NCI-H1930 (cell line): ENCODE results near the gene SUGP1.
"Not testable (repeated sequence)": the region's sequence is repeated elsewhere in the genome, so short reads cannot be mapped to it uniquely, and the experiment has no call there.

Experiments used
- DNase-seq, 2 experiments: peaks; one replicate each; lab custom pipeline; 2025; lab: John Stamatoyannopoulos, UW

SUGP1 gene, protein sequence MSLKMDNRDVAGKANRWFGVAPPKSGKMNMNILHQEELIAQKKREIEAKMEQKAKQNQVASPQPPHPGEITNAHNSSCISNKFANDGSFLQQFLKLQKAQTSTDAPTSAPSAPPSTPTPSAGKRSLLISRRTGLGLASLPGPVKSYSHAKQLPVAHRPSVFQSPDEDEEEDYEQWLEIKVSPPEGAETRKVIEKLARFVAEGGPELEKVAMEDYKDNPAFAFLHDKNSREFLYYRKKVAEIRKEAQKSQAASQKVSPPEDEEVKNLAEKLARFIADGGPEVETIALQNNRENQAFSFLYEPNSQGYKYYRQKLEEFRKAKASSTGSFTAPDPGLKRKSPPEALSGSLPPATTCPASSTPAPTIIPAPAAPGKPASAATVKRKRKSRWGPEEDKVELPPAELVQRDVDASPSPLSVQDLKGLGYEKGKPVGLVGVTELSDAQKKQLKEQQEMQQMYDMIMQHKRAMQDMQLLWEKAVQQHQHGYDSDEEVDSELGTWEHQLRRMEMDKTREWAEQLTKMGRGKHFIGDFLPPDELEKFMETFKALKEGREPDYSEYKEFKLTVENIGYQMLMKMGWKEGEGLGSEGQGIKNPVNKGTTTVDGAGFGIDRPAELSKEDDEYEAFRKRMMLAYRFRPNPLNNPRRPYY

DNA sequence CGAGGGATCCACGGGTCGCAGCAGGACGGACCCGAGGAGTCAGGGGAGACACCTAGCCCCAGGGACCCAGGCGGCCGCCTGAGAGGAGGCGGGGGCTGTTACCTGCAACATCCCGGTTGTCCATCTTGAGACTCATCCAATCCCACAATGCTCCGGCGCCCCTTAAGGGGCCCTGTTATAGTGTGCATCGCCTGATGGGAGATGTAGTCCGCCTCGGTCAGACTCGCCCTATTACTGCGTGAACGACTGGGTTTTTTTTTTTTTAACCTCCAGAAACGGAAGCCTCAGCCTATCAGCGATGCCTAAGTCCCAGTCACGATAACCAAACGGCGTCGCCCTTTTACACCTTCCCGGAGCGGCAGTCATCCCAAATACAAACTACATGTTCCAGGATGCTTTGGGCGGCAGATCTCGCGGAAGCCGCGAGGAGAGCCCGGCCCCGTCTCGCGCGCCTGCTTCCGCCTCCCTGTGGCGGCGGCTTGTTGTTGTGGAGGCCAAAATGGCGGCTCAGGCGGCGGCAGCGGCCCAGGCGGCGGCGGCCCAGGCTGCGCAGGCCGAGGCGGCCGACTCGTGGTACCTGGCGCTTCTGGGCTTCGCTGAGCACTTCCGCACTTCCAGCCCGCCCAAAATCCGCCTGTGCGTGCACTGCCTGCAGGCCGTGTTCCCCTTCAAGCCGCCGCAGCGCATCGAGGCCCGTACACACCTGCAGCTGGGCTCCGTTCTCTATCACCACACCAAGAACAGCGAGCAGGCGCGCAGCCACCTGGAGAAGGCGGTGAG is at the start of gene SUGP1, which contains the start of gene MAU2:
Gene SUGP1 (minus strand): TSS at position 149 of the 780 bp plus-strand sequence. CDS start 13 bp downstream, at position 136.
Gene MAU2 (plus strand): TSS at position 469 of the 780 bp plus-strand sequence. CDS start 31 bp downstream, at position 500.
- DNase-seq = peak; percentile 77 to 84

DNA sequence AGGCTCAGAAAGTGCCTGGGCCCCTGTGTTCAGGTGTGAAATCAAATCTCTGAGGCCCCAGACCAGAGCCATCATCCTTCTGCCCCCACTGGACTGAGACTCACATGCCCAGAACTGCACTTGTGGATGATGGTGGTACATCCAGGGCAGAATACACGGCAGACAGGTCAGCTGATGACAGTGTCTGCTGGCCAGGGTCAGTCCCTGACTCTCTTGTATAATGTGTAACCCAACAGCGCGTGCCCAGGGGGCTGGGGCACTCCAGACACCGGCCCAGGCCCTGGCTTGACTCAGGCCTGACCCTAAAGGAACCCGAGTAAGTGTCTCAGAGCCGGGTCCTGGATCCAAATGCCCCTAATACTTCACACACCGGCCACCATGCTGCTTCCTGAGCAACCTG is 47.8 kb upstream of the SUGP1 start:
- DNase-seq = no peak

DNA sequence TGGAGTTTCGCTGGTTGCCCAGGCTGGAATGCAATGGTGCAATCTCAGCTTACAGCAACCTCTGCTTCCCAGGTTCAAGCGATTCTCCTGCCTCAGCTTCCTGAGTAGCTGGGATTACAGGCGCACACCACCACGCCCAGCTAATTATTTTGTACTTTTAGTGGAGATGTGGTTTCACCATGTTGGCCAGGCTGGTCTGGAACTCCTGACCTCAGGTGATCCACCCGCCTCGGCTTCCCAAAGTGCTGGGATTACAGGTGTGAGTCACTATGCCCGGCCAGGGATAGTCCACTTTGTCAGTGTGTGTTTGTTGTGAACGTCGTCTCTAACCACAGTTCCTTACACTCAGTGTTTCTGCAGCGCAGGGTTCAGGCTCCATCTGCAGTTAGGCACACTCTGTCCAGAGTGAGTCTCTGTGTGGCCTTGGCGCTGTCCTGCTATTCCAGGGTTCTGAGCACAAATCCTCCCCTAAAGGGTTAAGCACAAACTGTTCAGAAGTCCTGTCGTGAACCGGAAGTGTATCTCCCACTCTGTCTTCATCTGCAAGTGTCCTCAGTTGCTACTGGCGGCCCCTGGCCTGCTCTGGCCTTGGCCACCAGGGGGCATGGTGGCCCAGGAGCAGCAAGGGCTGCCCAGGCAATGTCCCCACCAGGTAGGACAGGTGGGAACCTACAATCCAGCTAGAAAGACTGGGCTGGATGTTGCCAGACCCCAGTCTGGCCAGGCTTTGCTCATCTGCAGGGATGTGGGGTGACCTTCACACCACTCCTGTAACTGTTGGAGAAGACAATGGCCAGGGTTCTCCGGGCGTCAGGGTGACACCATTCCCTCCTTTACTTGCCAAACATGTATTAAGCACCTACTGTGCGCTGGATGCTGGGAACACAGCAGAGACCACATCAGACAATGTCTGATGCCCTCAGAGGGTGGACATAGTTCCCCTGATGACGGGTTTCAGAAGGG is 46.4 kb upstream of the SUGP1 start:
- DNase-seq = peak; percentile 4 to 17

DNA sequence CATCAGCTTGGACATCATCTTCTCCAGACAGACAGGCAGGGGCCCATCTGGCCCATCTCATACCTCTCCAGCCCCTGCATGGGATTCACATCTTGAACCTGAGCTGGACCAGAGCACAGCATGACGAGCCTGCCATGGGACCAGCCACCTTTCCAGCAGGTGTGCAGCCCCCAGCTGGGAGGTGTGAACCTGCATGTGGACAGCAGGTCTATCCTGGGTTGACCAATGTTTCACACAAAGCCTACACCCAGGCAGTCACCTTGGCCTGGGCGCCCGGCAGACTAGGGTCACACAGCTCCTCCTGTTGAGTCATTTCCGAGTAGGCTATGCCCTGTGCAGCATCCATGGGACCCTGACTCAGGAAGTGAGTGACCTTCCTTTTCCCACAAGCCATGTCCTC is 41.8 kb upstream of the SUGP1 start:
- DNase-seq = no peak

DNA sequence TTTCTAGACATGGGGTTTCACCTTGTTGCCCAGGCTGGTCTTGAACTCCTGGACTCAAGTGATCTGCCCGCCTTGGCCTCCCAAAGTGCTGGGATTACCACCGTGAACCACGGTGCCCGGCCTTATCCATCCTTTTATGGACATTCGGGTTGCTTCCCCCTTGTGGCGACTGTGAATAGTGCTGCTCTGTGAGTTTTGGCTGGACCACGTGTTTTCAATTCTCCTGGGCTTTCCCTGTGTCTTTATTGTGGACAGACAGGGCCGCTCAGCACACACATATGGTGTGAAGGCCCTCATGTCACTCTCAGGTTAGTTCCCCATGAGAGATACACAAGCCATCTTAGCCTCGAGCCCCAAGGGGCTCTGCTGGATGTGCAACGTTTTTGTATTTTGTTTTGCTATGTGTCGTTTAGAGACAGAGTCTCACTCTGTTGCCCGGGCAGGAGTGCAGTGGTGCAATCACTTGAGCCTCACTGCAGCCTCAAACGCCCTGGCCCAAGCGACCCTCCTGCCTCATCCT is 40.8 kb upstream of the SUGP1 start:
- DNase-seq = peak; percentile 64 to 67

DNA sequence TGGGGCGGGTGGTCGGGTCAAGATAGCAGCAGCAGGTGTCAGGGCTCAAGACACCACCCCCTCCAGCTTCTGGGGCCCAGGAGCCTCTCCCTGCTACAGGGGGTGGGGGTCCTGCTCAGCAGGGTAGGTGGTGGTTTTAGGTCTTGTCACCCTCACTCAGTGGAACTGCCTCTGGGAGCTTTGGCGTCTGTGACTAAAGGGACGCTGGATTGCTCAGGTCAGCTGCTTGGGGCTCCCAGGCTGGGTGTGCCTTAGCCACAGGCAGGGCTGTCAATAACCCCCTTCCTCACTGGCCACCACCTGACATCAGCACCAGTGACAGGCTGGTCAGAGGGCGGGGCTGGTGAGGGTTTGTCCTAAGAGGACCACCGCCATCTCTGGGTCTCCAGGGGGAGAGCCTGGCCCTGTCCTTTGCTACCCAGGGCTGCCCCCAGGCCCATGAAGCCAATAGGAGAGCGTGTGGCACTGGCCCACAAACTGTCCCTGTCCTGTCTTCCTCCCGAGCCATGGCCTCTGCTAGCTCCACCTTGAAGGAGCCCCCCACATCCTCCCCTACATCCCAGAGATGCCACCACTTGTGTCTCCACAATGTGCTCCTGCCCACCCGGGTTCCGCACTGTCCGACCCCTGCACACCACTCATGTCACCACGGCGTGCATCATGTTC is 36.7 kb upstream of the SUGP1 start:
- DNase-seq = no peak

DNA sequence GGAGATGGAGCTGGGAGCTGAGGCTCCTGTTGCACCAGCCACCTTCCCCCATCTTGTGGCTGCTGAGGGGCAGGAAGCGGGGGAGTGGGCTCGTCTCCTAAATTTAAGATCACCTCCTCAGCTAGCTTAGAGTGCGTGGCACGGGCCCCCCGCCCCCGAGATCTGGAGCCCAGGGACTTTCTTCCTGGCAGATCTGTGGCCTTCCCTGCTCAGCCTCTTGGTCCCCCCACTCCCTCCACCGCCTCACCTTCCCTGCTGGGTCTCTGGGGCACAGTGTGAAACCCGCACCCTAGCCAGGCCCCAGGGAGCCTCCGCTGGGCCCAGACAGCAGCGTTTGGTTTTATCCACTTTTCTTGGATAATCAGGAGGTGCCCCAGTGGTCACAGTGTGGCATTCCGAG is 36.2 kb upstream of the SUGP1 start:
- no peak for DNase-seq

DNA sequence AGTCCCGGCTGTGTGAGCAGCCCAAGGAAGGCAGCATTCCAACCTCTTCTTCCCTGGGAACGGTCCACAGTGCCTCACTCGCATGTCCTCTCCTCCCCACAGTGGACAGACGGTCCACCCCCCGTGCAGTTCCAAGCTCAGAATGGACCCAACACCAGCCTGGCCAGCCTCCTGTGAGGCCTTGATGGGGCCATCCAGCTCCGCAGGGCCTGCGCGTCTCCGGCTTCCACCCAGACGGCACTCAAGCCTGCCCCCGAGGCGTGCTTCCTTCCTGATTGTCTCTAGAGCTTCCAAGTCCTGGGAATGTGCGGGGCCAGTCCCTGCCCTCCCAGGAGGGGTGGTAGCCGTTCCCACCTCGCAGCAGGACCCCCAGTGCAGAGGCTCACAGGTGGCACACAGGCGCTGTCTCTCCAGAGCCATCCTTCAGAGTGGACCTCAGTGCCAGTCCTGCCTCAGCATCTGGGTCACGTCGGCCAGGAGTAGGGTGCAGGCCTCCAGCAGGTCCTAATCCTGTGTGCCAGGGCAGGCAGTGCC is 35.4 kb upstream of the SUGP1 start:
- no peak for DNase-seq

DNA sequence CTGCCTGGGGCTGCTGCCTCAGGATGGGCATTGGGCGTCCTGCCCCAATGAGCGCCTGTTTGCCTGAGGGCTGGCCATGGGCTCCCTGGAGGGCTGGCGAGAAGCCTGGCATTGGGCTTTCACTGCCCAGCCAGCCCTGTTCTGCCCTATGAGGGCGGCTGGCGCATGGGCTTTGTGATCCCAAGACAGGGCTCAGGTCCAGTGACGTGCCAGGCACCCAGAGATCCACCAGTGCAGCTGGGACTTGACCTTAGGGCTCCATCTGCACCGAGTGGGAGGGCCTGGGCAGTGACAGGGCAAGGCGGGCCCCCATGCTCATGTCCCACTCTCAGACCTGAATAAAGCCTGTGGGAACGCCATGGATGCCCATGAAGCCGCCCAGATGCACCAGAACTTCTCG is 34.6 kb upstream of the SUGP1 start:
- no peak for DNase-seq

DNA sequence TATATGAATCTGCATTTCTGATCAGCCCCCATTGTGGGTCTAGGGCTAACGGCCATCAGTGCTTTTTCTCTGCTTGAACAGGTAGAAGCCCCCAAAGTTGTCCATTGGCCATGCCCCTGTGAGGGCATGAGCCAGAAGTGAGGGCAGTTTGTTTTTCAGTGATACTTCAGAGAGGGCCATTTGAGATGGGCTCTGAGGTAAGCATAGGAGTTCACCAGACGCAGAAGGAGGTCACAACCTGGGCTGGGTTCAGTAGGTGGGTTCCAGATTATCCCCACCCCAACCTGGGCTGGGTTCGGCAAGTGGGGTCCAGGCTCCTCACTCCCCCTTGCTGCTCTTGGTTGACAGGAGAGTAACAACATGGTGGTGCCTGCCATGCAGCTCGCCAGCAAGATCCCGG is 33.7 kb upstream of the SUGP1 start:
- no peak for DNase-seq

DNA sequence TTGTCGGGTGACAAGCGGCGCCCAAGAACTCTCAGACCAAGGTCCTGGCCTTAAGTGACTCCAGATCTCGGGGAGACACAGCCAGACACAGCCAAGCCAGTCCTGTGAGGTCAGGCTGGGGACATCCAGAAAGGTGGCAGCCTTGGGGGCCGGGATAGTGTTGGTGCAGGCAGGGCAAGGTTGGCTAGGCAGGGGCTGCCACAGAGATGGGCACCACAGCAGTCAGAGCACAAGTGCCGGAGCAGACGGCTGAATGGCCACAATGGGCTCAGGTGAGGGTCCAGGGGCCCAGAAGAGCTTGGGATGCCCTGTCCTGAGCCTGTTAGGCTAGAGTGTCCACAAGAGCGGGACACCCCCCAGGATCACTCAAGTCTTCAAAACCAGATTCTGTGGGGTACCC is 32.5 kb upstream of the SUGP1 start:
- DNase-seq = no peak

DNA sequence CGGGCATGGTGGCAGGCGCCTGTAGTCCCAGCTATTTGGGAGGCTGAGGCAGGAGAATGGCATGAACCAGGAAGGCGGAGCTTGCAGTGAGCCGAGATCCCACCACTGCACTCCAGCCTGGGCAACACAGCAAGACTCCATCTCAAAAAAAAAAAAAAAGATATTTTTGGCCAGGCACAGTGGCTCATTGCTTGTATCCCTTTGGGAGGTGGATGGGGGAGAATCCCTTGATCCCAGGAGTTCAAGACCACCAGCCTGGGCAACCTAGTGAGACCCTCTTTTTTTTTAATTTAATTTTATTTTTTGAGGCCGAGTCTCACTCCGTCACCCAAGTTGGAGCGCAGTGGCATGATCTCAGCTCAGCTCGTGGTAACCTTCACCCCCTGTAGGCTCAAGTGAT is 30.4 kb upstream of the SUGP1 start:
- not testable (repeated sequence) for DNase-seq

DNA sequence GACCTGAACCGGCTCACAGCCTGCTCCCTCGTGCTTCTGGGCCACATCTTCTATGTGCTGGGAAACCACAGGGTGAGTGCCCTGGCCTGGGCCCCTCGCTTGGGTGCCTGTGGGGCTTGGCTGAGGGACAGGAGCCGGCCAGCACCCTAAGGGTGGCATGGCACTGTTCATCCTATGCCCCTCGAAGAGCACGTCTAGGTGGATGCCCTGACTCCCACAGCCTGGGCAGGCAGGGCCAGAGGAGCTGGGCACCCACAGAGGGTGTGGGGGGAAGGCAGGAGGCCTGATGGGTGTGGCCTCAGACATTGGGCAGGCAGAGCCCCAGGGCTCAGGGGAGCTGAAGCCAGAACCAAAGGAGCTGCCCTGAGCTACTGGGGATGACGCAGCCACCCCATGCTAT is 29.1 kb upstream of the SUGP1 start:
- no peak for DNase-seq

DNA sequence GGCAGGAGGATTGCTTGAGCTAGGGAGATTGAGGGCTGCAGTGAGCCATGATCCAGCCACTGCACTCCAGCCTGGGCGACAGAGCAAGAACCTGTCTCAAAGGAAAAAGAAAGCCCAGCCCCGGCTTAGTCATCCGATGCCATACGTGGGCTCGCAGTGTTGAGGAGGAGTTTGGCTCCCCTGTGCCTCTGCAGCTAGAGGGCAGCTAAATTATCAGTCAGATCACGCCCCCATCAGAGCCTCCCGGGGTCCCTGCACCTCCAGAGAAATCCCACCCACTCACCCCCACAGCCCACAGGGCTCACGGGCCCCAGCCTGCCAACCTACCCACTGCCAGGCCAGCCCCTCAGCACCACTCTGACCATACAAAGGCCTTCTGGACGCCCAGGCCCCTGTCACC is 28.0 kb upstream of the SUGP1 start:
- DNase-seq = no peak

DNA sequence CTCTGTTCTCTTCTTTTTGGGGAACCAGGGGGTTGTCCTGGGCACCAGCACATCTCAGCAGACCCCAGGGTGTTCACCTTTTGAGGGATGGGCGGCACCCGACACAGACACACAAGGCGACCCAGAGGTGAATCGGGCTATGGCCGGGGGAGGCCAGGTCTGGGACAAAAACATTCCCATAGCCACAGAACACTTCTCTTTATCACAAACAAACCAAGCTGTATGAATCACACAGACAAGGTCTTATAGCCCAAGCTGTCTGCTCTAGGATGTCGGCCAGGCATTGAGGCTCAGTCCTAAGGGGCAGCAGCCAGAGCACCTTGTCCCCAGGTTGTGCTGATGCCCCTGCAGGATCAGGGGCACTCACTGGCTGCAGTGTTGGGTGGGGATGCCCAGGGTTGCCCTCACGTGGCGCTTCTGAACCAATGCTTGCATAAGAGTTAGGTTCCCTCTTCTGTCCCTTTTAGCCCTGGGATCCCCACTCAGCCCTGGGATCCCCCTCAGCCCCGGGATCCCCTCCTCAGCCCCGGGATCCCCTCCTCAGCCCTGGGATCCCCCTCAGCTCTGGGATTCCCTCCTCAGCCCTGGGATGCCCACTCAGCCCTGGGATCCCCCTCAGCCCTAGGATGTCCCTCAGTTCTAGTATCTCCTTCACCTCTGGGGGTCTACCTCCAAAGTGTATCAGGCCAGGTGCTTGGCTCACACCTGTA is 27.2 kb upstream of the SUGP1 start:
- no peak for DNase-seq

DNA sequence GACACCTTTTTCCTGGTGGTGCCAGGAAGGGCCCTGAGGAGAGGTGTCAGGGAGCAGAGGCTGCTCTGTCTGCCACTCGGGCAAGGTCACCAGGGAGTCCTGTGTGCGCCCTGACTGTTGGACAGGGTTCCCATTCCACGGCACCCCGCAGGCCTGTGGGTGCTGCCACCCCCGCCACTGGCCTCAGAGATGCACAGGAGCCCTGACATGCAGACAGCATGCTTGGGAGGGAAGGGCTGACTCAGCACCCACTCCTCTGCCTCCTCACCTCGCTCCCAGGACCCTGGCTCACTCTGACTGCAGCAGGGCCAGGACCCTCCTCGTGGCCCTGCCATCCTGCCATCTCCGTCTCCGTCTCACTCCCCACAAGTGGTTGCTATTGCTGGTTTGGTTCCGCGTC is 25.7 kb upstream of the SUGP1 start:
- DNase-seq = no peak

DNA sequence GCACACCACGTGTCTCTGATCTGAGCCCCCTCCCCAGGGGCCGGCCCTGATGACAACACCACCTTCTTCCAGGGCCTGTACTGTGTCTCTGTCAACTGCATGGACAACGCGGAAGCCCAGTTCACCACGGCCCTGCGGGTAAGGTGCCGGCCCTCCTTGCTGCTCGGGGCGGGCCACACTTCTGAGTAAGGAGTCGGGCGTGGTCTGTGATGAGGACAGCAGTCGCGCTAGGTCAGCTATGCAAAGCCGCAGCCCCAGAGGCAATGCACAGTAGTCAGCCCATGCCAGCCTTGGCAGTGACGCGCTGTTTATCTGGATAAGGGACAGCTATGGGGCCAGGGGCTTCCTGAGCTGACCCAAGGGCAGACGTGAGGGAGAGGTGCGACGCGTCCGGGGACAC is 24.9 kb upstream of the SUGP1 start:
- DNase-seq = no peak

DNA sequence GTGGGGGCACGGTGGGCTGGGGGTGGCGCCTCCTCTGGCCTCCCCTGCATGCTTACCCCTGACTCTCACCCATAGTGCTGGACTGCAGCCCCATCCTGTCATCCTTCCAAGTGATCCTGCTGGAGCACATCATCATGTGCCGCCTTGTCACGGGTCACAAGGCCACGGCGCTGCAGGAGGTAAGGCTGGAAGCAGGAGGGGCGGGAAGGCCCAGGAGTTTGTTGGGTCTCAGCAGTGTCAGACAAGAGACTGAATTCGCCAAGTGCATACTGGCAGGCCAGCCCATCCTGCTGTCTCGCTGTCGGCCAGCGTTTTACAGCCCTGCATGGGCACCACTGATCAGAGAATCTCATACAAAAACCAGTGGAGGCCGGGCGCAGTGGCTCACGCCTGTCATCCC is 23.5 kb upstream of the SUGP1 start:
- no peak for DNase-seq

DNA sequence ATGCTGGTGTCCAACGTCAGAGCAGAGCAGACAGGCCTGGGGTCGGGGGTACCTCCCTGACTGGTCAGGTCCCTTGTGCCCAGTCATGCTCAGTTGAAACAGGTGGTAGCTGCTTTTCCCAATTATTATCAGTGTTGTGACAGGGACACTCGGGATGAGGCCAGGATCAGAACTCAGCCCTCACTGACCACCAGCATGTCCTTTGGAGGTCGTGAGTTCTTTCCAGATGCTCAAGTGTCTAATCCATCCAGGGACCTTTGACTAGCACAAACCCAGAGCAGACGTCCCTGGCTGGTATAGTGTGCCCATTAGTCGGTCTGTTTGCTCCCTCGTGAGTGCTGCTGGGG is 22.7 kb upstream of the SUGP1 start:
- DNase-seq = no peak
